ENCODE results near the gene OR2G3.

DNA sequence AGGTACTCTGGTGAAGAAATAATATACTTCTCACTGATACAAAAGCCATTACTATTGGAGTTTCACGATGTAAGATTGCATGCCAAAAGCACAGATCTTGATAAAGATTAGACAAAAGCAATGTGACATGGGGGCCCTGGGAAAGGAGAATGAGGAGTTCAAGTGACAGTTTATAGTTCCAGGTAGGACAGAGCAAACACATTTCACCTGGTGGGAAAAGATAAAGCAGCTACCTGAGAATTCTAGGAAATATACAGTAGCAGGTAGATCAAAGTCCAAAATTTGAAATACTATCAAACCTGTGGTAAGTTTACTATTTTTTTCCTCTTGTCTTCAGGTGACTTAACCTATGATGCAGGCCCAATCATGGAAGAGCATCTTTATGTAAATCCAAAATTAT is 8.0 kb downstream of the OR2G3 start:
- TF ChIP-seq, protein P1, sequence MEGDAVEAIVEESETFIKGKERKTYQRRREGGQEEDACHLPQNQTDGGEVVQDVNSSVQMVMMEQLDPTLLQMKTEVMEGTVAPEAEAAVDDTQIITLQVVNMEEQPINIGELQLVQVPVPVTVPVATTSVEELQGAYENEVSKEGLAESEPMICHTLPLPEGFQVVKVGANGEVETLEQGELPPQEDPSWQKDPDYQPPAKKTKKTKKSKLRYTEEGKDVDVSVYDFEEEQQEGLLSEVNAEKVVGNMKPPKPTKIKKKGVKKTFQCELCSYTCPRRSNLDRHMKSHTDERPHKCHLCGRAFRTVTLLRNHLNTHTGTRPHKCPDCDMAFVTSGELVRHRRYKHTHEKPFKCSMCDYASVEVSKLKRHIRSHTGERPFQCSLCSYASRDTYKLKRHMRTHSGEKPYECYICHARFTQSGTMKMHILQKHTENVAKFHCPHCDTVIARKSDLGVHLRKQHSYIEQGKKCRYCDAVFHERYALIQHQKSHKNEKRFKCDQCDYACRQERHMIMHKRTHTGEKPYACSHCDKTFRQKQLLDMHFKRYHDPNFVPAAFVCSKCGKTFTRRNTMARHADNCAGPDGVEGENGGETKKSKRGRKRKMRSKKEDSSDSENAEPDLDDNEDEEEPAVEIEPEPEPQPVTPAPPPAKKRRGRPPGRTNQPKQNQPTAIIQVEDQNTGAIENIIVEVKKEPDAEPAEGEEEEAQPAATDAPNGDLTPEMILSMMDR (IDR thresholded peaks at IDR 0.05), result no peak
- no peak for TF ChIP-seq EP300 (IDR thresholded peaks at IDR 0.05)
- no peak for TF ChIP-seq POLR2A (IDR thresholded peaks at IDR 0.05)
